Liver (tissue), 9 donors: ENCODE results near the gene CMTM7. TPM values are rescaled to one million over a fixed set of nuclear protein-coding genes. Genes with fewer than 3 reads are reported as not detected.

Experiments
- DNase-seq: peaks from one replicate; pipeline ENCODE4 v3.0.0-alpha.2; 2017; ENCODE audit warnings: low spot score
- H3K27ac ChIP-seq, 2 donors: one replicate each; pipeline ENCODE4 v1.7.0; 2013; ENCODE audit warnings: inconsistent platforms in 2 of 2, low read length in 2 of 2, control low read depth in 1 of 2, low read depth in 1 of 2, mild to moderate bottlenecking in 1 of 2
- H3K27me3 ChIP-seq, 4 donors: one replicate each; pipeline versions ENCODE4 v1.6.1 to v1.7.0; 2013; ENCODE audit warnings: low read length in 3 of 4, inconsistent platforms in 1 of 4, mild to moderate bottlenecking in 1 of 4, moderate library complexity in 1 of 4; ENCODE audit not compliant: control insufficient read depth in 4 of 4, insufficient read depth in 4 of 4
- H3K36me3 ChIP-seq, 4 donors: one replicate each; pipeline versions ENCODE4 v1.6.1 to v1.7.0; 2013; ENCODE audit warnings: low read length in 3 of 4, mild to moderate bottlenecking in 3 of 4, low read depth in 1 of 4, moderate library complexity in 1 of 4; ENCODE audit not compliant: control insufficient read depth in 4 of 4, insufficient read depth in 3 of 4
- H3K4me1 ChIP-seq, 4 donors: one replicate each; pipeline versions ENCODE4 v1.6.1 to v1.7.0; 2013; ENCODE audit warnings: low read length in 3 of 4, mild to moderate bottlenecking in 3 of 4, moderate library complexity in 1 of 4; ENCODE audit not compliant: control insufficient read depth in 4 of 4, insufficient read depth in 4 of 4
- H3K4me3 ChIP-seq, 3 donors: one replicate each; pipeline versions ENCODE4 v1.6.1 to v1.7.0; 2013; ENCODE audit warnings: low read length in 3 of 3, control low read depth in 1 of 3, low read depth in 1 of 3, mild to moderate bottlenecking in 1 of 3
- H3K9ac ChIP-seq, 2 donors: one replicate each; pipeline ENCODE4 v1.7.0; 2013; ENCODE audit warnings: low read length in 2 of 2, mild to moderate bottlenecking in 2 of 2, moderate library complexity in 2 of 2, control low read depth in 1 of 2, low read depth in 1 of 2
- H3K9me3 ChIP-seq, 4 donors: one replicate each; pipeline versions ENCODE4 v1.6.1 to v1.7.0; 2013; ENCODE audit warnings: low read length in 3 of 4; ENCODE audit not compliant: control insufficient read depth in 4 of 4
- ATF3 ChIP-seq: IDR thresholded peaks from 2 replicates; pipeline ENCODE4 v1.6.1; 2016; ENCODE audit warnings: antibody characterized with exemption
- EGR1 ChIP-seq, 2 donors: IDR thresholded peaks; 2 replicates each; pipeline ENCODE4 v1.6.1; 2016 to 2018; ENCODE audit warnings: antibody characterized with exemption in 2 of 2, low read depth in 2 of 2
- FOXA1 ChIP-seq: IDR thresholded peaks from 2 replicates; pipeline ENCODE4 v1.6.1; 2016; ENCODE audit warnings: antibody characterized with exemption
- FOXA2 ChIP-seq: IDR thresholded peaks from 2 replicates; pipeline ENCODE4 v1.6.1; 2016; ENCODE audit warnings: antibody characterized with exemption
- GABPA ChIP-seq, 2 donors: IDR thresholded peaks in 1 of 2; conservative IDR thresholded peaks in 1 of 2; 2 replicates each; pipeline ENCODE4 v1.6.1; 2016; ENCODE audit warnings: antibody characterized with exemption in 2 of 2, mild to moderate bottlenecking in 1 of 2, moderate library complexity in 1 of 2
- HNF4A ChIP-seq, 2 donors: conservative IDR thresholded peaks; 2 replicates each; pipeline ENCODE4 v1.6.1; 2016; ENCODE audit warnings: antibody characterized with exemption in 2 of 2, mild to moderate bottlenecking in 2 of 2
- HNF4G ChIP-seq: IDR thresholded peaks from 2 replicates; pipeline ENCODE4 v1.6.1; 2016; ENCODE audit warnings: antibody characterized with exemption
- JUND ChIP-seq, 2 donors: IDR thresholded peaks; 2 replicates each; pipeline ENCODE4 v1.6.1; 2016; ENCODE audit warnings: antibody characterized with exemption in 2 of 2
- NR2F2 ChIP-seq: IDR thresholded peaks from 2 replicates; pipeline ENCODE4 v1.6.1; 2016; ENCODE audit warnings: antibody characterized with exemption
- RAD21 ChIP-seq, 2 donors: IDR thresholded peaks; 2 replicates each; pipeline ENCODE4 v1.6.1; 2016; ENCODE audit warnings: antibody characterized with exemption in 2 of 2, mild to moderate bottlenecking in 2 of 2
- RXRA ChIP-seq, 2 donors: IDR thresholded peaks; 2 replicates each; pipeline ENCODE4 v1.6.1; 2017 to 2018; ENCODE audit warnings: antibody characterized with exemption in 2 of 2, mild to moderate bottlenecking in 1 of 2
- SP1 ChIP-seq: IDR thresholded peaks from 2 replicates; pipeline ENCODE4 v1.6.1; 2018; ENCODE audit warnings: antibody characterized with exemption, mild to moderate bottlenecking
- TAF1 ChIP-seq: conservative IDR thresholded peaks from 2 replicates; pipeline ENCODE4 v1.6.1; 2016; ENCODE audit warnings: antibody characterized with exemption, mild to moderate bottlenecking
- WGBS: extraction: QIAGEN DNeasy Blood & Tissue Kit; methylation state at CpG from one replicate; pipeline ENCODE4 v1.1.7; 2013; 5-methylcytosine and 5-hydroxymethylcytosine counted together
- polyA plus RNA-seq, 2 donors: library from polyadenylated mRNA; stranded (reverse) in 1 of 2; unstranded in 1 of 2; fragments of 200-250 nt in 1 of 2; fragments of >200 nt in 1 of 2; fragmentation: Nextera tagmentation in 1 of 2; extraction: Ambion mirVana in 1 of 2; gene quantifications; one replicate each; pipeline versions ENCODE4 v1.2.1 to v1.2.3, GENCODE V29; 2013 to 2015
- total RNA-seq, 2 donors: library from RNA; depleted of rRNA; stranded (reverse); fragments of >200 nt; gene quantifications; one replicate each; pipeline ENCODE4 v1.2.3, GENCODE V29; 2014
- TF ChIP-seq, protein P1 (sequence below): IDR thresholded peaks from 2 replicates; pipeline ENCODE4 v1.6.1; 2016; ENCODE audit warnings: antibody characterized with exemption
- TF ChIP-seq, protein P2 (sequence below): IDR thresholded peaks from 2 replicates; pipeline ENCODE4 v1.6.1; 2016; ENCODE audit warnings: antibody characterized with exemption
- TF ChIP-seq, protein P3 (sequence below): fragments of 150-350 bp; IDR thresholded peaks from 2 replicates; pipeline ENCODE4 v1.5.1; 2017; ENCODE audit warnings: improper control_type of control experiment, low read depth, low read length; ENCODE audit not compliant: missing input control
- donor health status: healthy.
- donor health status: healthy.
- donor health status: healthy.
- donor health status: healthy.
- donor health status: healthy.

CMTM7 gene
- total and polyA plus RNA-seq, 4 donors: 3.6 to 20.3 (median 4.1) TPM

DNA sequence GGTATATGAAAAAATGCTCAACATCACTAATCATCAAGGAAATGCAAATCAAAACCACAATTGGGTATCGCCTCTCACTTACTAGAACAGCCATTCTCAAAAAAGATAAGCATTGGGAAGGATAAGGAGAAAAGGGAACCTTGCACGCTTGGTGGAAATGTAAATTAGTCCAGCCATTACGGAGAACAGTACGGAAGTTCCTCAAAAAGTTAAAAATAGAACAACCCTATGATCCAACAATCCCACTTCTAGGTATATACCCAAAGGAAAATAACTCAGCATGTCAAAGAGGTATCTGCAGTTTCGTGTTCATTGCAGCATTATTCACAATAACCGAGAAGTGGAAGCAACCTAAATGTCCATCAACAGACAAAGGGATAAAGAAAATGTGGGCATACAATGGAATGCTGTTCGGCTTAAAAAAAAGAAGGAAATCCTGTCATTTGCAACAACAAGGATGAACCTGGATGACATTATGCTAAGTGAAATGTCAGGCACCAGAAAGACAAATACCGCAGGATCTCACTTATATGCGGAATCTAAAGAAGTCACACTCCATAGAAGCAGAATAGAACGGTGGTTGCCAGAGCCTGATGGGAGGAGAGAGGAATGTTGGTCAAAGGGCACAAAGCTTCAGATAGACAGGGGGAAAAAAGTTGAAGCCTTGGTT, 11.7 kb upstream of the CMTM7 start:
- Histone ChIP-seq H3K27me3 (no peaks in the 10 kb centered on the region), H3K9me3 (no peaks in the 10 kb centered on the region), H3K4me1 (no peaks in the 10 kb centered on the region), H3K27ac (no peak overlapping the region), H3K36me3 (no peaks in the 10 kb centered on the region), H3K4me3 (no peak overlapping the region), H3K9ac (no peak overlapping the region)
- no peak for DNase-seq
- 76% methylated on average over 10 of the region's 10 CpGs for WGBS
- no peak for TF ChIP-seq NR2F2

- Histone ChIP-seq H3K27me3 (no peaks in the 10 kb centered on the region), H3K4me3 (no peak overlapping the region), H3K27ac (no peak overlapping the region), H3K9me3 (no peaks in the 10 kb centered on the region), H3K4me1 (no peaks in the 10 kb centered on the region), H3K9ac (no peak overlapping the region), H3K36me3 (no peaks in the 10 kb centered on the region)
- no peak for DNase-seq
- 92% methylated on average over 7 of the region's 7 CpGs for WGBS
- TF ChIP-seq GABPA (IDR thresholded peaks at IDR 0.05 in 1 of 2, conservative IDR thresholded peaks at IDR 0.05 in 1 of 2) (no peak), EGR1 (IDR thresholded peaks at IDR 0.05; ENCODE audit: low read depth in 2 of 2) (no peak), RAD21 (IDR thresholded peaks at IDR 0.05) (no peak), JUND (IDR thresholded peaks at IDR 0.05) (no peak), HNF4G (no peak), RXRA (IDR thresholded peaks at IDR 0.05) (no peak), HNF4A (conservative IDR thresholded peaks at IDR 0.05) (no peak), TAF1 (no peak), FOXA2 (no peak), FOXA1 (no peak), SP1 (no peak)
- TF ChIP-seq, protein P1, sequence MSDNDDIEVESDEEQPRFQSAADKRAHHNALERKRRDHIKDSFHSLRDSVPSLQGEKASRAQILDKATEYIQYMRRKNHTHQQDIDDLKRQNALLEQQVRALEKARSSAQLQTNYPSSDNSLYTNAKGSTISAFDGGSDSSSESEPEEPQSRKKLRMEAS: no peak
- TF ChIP-seq, protein P2, sequence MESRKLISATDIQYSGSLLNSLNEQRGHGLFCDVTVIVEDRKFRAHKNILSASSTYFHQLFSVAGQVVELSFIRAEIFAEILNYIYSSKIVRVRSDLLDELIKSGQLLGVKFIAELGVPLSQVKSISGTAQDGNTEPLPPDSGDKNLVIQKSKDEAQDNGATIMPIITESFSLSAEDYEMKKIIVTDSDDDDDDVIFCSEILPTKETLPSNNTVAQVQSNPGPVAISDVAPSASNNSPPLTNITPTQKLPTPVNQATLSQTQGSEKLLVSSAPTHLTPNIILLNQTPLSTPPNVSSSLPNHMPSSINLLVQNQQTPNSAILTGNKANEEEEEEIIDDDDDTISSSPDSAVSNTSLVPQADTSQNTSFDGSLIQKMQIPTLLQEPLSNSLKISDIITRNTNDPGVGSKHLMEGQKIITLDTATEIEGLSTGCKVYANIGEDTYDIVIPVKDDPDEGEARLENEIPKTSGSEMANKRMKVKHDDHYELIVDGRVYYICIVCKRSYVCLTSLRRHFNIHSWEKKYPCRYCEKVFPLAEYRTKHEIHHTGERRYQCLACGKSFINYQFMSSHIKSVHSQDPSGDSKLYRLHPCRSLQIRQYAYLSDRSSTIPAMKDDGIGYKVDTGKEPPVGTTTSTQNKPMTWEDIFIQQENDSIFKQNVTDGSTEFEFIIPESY: no peak
- TF ChIP-seq, protein P3, sequence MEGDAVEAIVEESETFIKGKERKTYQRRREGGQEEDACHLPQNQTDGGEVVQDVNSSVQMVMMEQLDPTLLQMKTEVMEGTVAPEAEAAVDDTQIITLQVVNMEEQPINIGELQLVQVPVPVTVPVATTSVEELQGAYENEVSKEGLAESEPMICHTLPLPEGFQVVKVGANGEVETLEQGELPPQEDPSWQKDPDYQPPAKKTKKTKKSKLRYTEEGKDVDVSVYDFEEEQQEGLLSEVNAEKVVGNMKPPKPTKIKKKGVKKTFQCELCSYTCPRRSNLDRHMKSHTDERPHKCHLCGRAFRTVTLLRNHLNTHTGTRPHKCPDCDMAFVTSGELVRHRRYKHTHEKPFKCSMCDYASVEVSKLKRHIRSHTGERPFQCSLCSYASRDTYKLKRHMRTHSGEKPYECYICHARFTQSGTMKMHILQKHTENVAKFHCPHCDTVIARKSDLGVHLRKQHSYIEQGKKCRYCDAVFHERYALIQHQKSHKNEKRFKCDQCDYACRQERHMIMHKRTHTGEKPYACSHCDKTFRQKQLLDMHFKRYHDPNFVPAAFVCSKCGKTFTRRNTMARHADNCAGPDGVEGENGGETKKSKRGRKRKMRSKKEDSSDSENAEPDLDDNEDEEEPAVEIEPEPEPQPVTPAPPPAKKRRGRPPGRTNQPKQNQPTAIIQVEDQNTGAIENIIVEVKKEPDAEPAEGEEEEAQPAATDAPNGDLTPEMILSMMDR: no peak
Observed at GRCh38 chr3:32381922-32382321, 9.7 kb upstream of the CMTM7 start.

- Histone ChIP-seq H3K9me3 (no peaks in the 10 kb centered on the region), H3K4me3 (no peak overlapping the region), H3K4me1 (no peaks in the 10 kb centered on the region), H3K27ac (no peak overlapping the region), H3K36me3 (no peaks in the 10 kb centered on the region), H3K27me3 (no peaks in the 10 kb centered on the region), H3K9ac (no peak overlapping the region)
- TF ChIP-seq RXRA (IDR thresholded peaks at IDR 0.05): no peak
- no peak for TF ChIP-seq EGR1 (IDR thresholded peaks at IDR 0.05; ENCODE audit: low read depth in 2 of 2)
- TF ChIP-seq FOXA2: no peak
- TF ChIP-seq HNF4G: no peak
- TF ChIP-seq JUND (IDR thresholded peaks at IDR 0.05): no peak
- TF ChIP-seq FOXA1: no peak
- TF ChIP-seq RAD21 (IDR thresholded peaks at IDR 0.05): no peak
- TF ChIP-seq ATF3: no peak
- TF ChIP-seq, protein P1: no peak
- no peak for DNase-seq
- WGBS: 45% methylated on average over 2 of the region's 2 CpGs
Observed at GRCh38 chr3:32383136-32383711, 8.4 kb upstream of the CMTM7 start.
